Epithelial cell of proximal tubule (primary cell): Measurements from ENCODE around the gene LMF1. TPM values are rescaled to one million over a fixed set of nuclear protein-coding genes. Genes with fewer than 3 reads are reported as not detected.

Experiments used
- DNase-seq: peaks from one replicate; pipeline ENCODE4 v3.0.0-alpha.2; 2011; ENCODE audit warnings: low read depth
- H3K4me3 ChIP-seq: 2 replicates; pipeline ENCODE4 v1.5.1; 2011; ENCODE audit warnings: low read depth, mild to moderate bottlenecking, low read length
- CTCF ChIP-seq: conservative IDR thresholded peaks from 2 replicates; pipeline ENCODE4 v1.5.1; 2012; ENCODE audit warnings: low read depth, mild to moderate bottlenecking, low read length
- total RNA-seq: library from RNA; depleted of rRNA; stranded (reverse); fragments of >200 nt; gene quantifications from 2 replicates; pipeline ENCODE4 v1.2.3, GENCODE V29; 2015

LMF1 gene
- total RNA-seq, 1 donor from 2014 or later = 8.2 TPM

DNA sequence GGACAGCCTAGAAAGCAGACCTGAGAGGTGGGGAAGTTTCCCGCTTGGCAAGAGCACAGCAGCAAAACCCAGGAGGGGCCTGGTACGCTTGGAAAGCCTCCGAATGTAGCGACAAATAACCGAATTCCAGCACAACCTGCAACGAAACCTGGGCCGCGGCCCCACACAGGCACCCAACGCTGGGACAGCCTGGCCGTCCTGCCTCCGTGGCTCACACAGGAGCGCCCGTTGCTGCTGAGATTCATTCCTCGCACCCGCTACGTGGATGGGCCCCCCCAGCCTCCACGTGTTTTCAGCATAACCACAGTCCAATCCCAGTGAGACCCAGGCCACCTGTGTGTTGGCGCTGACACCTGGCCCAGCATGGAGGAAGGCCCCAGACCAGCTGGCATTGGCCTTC lies 42.9 kb downstream of the LMF1 start:
- H3K4me3 ChIP-seq = no peak overlapping the region
- TF ChIP-seq CTCF = no peak
- DNase-seq = no peak

DNA sequence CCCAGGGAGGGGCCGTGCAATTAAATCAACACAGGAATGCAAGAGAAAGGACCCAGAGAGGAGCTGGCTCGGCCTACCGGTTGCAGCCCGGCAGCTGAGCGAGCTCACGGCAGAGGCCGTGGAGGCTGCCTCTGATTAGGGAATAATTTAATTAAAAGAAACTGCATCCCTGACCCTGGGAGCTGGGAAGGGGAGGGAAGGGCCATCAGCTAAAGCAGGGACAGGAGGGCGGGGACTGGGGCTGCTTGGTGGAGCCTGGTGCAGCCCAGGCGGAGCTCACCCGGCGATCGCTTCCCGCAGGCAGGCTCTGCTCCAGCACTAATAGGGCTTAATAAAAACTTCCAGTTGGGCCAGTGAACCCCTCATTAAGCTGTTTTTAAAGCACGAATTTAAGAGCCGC lies 43.4 kb downstream of the LMF1 start:
- H3K4me3 ChIP-seq = no peak overlapping the region
- no peak for TF ChIP-seq CTCF
- no peak for DNase-seq

- H3K4me3 ChIP-seq = no peak overlapping the region
- no peak for TF ChIP-seq CTCF
- DNase-seq = no peak
Measured at GRCh38 chr16:926715-927114, 44.1 kb downstream of the LMF1 start.

- no peak for TF ChIP-seq CTCF
- no peak for DNase-seq
- H3K4me3 ChIP-seq = no peak overlapping the region
Measured at GRCh38 chr16:924806-925205, 46.0 kb downstream of the LMF1 start.

GRCh38 chr16:924063-924462 lies 46.7 kb downstream of the LMF1 start:
- no peak for TF ChIP-seq CTCF
- no peak overlapping the region for H3K4me3 ChIP-seq
- no peak for DNase-seq

DNA sequence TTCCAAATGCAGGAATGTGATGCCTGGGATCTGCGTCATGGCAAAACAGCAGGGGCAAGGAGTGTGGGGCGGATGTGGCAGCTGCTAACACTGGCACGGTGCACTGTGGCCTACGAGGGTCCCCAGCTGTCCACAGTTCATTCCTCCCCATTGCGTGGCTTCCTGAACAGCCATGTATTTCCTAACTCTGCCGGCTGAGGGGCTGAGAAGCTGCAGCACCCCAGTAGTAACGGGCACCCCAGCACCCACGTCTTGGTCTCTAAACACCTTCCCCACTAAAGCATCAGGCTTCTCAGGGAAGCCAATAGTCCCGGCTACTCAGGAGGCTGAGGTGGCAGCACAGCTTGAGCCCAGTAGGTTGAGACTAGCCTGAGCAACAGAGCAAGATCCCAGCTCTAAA lies 47.6 kb downstream of the LMF1 start:
- no peak overlapping the region for H3K4me3 ChIP-seq
- DNase-seq = no peak
- no peak for TF ChIP-seq CTCF

GRCh38 chr16:922051-922450 lies 48.7 kb downstream of the LMF1 start:
- no peak for DNase-seq
- TF ChIP-seq CTCF = no peak

More at GRCh38 chr16:922051-922450, 48.7 kb downstream of the LMF1 start:
- H3K4me3 ChIP-seq = no peak overlapping the region
